Measurements from ENCODE around the gene EFNA5. TPM values are rescaled to one million over a fixed set of nuclear protein-coding genes. Genes with fewer than 3 reads are reported as not detected.

The EFNA5 gene
- total RNA-seq, 2 experiments from 2014 or later = not detected

DNA sequence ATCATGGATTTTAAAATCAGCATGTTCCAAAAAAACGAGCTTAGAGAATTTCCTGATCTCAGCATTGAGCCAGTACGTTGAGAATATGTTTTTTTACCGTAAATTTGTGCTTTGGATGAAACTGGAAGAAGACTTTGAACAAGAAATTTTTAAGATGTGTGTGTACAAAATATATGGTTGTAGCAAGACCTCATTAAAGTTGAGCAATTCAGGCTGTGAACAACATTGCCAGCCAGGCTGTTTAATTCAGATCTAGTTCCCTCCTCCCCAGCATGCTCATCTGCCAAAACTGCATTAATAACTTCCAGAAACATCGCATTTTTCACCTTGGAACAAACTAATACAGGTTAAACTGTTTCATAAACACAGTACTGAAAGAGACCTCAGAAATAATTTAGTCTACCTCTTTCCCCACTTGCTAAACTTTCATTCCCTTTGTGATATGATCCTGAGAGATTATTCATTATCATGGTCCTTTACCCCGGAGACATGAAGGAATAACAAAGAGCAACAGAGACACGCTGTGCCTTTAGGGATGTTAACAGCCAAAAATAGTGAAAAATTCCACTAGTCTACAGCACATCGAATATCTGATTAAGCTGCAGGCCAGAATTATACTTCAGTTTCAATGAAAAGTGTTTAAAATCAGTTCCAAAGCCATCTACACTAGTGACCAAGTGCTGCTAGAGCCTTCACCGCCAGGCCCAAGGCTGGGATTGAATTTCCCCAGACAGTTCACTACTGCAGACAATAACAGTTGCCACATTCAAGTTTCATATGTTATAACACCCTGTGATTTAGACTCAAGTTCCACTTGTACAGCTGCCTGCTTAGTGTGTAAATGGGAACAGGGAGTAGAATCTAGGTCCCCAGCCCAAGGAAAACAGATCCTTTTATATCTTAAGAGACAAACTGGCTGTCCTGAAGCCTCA, 89.6 kb downstream of the EFNA5 start:
- no peaks in the 10 kb centered on the region for H3K36me3 ChIP-seq (ENCODE audit: insufficient read depth, low read length)
- no peak overlapping the region for H3K4me3 ChIP-seq (ENCODE audit: low read length)
- Mint-ChIP-seq H3K27me3 (peaks cover 15% of the 10 kb centered on the region), H3K4me1 (ENCODE audit: low read depth) (no peaks in the 10 kb centered on the region), H3K9me3 (no peaks in the 10 kb centered on the region), H3K4me3 (no peak overlapping the region), H3K36me3 (ENCODE audit: low read depth) (no peaks in the 10 kb centered on the region), H3K27ac (no peak overlapping the region)
- ChIA-PET CTCF (no interaction called here), POLR2A (no interaction called here)
- no peaks in the 10 kb centered on the region for H3K4me1 ChIP-seq (ENCODE audit: insufficient read depth, low read length)
- no peak for DNase-seq
- ATAC-seq (ENCODE audit: poor library complexity) = no peak
- no peaks in the 10 kb centered on the region for H3K27me3 ChIP-seq (ENCODE audit: control insufficient read depth in 1 of 2, insufficient read depth in 2 of 2, low read length in 2 of 2)
- TF ChIP-seq, protein P1, sequence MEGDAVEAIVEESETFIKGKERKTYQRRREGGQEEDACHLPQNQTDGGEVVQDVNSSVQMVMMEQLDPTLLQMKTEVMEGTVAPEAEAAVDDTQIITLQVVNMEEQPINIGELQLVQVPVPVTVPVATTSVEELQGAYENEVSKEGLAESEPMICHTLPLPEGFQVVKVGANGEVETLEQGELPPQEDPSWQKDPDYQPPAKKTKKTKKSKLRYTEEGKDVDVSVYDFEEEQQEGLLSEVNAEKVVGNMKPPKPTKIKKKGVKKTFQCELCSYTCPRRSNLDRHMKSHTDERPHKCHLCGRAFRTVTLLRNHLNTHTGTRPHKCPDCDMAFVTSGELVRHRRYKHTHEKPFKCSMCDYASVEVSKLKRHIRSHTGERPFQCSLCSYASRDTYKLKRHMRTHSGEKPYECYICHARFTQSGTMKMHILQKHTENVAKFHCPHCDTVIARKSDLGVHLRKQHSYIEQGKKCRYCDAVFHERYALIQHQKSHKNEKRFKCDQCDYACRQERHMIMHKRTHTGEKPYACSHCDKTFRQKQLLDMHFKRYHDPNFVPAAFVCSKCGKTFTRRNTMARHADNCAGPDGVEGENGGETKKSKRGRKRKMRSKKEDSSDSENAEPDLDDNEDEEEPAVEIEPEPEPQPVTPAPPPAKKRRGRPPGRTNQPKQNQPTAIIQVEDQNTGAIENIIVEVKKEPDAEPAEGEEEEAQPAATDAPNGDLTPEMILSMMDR (IDR thresholded peaks at IDR 0.05) = no peak
- intact Hi-C loops (cut with DNase I, micrococcal nuclease) = no loop called here
- no peaks in the 10 kb centered on the region for H3K9me3 ChIP-seq (ENCODE audit: control insufficient read depth in 1 of 2, insufficient read depth in 1 of 2, low read length in 2 of 2)
- H3K27ac ChIP-seq (ENCODE audit: low read depth in 1 of 2, low read length in 2 of 2) = no peak overlapping the region

DNA sequence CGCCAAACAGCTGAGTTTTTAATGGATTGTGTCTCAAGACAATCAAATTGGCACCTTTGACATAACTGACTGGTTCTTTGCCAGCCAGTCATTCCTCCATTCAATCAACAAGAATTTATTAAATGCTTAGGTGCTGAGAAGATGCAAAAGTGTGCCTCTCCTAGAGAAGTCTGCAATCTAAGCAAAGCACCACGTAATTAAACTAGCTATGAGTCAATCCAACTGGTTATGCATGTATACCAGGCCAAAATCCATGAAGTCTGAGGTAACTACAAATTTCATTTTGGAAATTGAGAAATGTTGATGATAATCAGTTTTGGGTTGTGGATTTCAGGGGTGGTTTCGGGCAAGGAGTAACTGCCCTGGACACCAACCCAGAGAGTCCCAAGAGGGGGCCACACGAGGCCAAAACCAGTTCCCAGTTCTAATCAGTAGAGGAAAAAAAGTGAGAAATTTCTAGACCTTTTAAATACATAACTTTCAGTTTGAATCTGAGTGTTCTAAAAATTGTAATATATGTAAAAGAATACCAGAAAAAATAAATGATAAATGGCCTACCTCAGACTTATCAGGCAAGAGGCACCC, 92.6 kb downstream of the EFNA5 start:
- H3K27me3 ChIP-seq (ENCODE audit: control insufficient read depth in 1 of 2, insufficient read depth in 2 of 2, low read length in 2 of 2) = no peaks in the 10 kb centered on the region
- TF ChIP-seq, protein P1 (IDR thresholded peaks at IDR 0.05) = no peak
- Mint-ChIP-seq H3K4me3 (no peak overlapping the region), H3K4me1 (ENCODE audit: low read depth) (no peaks in the 10 kb centered on the region), H3K27me3 (peaks cover 18% of the 10 kb centered on the region), H3K9me3 (no peaks in the 10 kb centered on the region), H3K36me3 (ENCODE audit: low read depth) (no peaks in the 10 kb centered on the region), H3K27ac (no peak overlapping the region)
- POLR2A ChIA-PET = no interaction called here
- CTCF ChIA-PET = no interaction called here
- H3K27ac ChIP-seq (ENCODE audit: low read depth in 1 of 2, low read length in 2 of 2) = no peak overlapping the region
- H3K36me3 ChIP-seq (ENCODE audit: insufficient read depth, low read length) = no peaks in the 10 kb centered on the region
- H3K9me3 ChIP-seq (ENCODE audit: control insufficient read depth in 1 of 2, insufficient read depth in 1 of 2, low read length in 2 of 2) = no peaks in the 10 kb centered on the region
- DNase-seq = no peak
- H3K4me1 ChIP-seq (ENCODE audit: insufficient read depth, low read length) = no peaks in the 10 kb centered on the region
- intact Hi-C loops (cut with DNase I, micrococcal nuclease) = loop anchor here in 1 of 2 experiments (2.0 to 10.0 kb wide), 2 partner anchors 51 to 767 kb away; no protein-coding TSS in a partner anchor
- H3K4me3 ChIP-seq (ENCODE audit: low read length) = no peak overlapping the region
- ATAC-seq (ENCODE audit: poor library complexity) = no peak

- DNase-seq (no peak), ATAC-seq (ENCODE audit: poor library complexity) (no peak)
- TF ChIP-seq, protein P1 (IDR thresholded peaks at IDR 0.05) = no peak
- H3K9me3 ChIP-seq (ENCODE audit: control insufficient read depth in 1 of 2, insufficient read depth in 1 of 2, low read length in 2 of 2) = no peaks in the 10 kb centered on the region
- Mint-ChIP-seq H3K27ac (no peak overlapping the region), H3K4me1 (ENCODE audit: low read depth) (no peaks in the 10 kb centered on the region), H3K36me3 (ENCODE audit: low read depth) (no peaks in the 10 kb centered on the region), H3K27me3 (peaks cover 20% of the 10 kb centered on the region), H3K4me3 (no peak overlapping the region), H3K9me3 (no peaks in the 10 kb centered on the region)
- intact Hi-C loops (cut with DNase I, micrococcal nuclease) = loop anchor here in 1 of 2 experiments (10.0 kb wide), 1 partner anchor 767 kb away; no protein-coding TSS in a partner anchor
- ChIA-PET POLR2A (no interaction called here), CTCF (no interaction called here)
- no peak overlapping the region for H3K27ac ChIP-seq (ENCODE audit: low read depth in 1 of 2, low read length in 2 of 2)
- H3K36me3 ChIP-seq (ENCODE audit: insufficient read depth, low read length) = no peaks in the 10 kb centered on the region
- no peaks in the 10 kb centered on the region for H3K4me1 ChIP-seq (ENCODE audit: insufficient read depth, low read length)
- H3K4me3 ChIP-seq (ENCODE audit: low read length) = no peak overlapping the region
- no peaks in the 10 kb centered on the region for H3K27me3 ChIP-seq (ENCODE audit: control insufficient read depth in 1 of 2, insufficient read depth in 2 of 2, low read length in 2 of 2)
Measured at GRCh38 chr5:107577394-107577950, 93.3 kb downstream of the EFNA5 start.

All from CD4-positive, alpha-beta T cell (primary cell).